MM.1S (cell line): ENCODE results near the gene COQ8B.

Source experiments
- DNase-seq: peaks from one replicate; pipeline ENCODE4 v3.0.0-alpha.2; 2015
- H2AFZ ChIP-seq: fragments of 300-600 bp; sonication (generic); 2 replicates; pipeline ENCODE4 v1.6.0; 2016; ENCODE audit warnings: antibody characterized with exemption, low read length
- H3F3A ChIP-seq: fragments of 300-600 bp; sonication (generic); 2 replicates; pipeline ENCODE4 v1.6.1; 2016; ENCODE audit warnings: mild to moderate bottlenecking, antibody characterized with exemption, low read length, moderate library complexity, mixed read lengths; ENCODE audit not compliant: insufficient read depth
- H3K27ac ChIP-seq: fragments of 300-600 bp; sonication (generic); 2 replicates; pipeline ENCODE4 v1.5.1; 2016; ENCODE audit warnings: mild to moderate bottlenecking, low read length
- H3K27me3 ChIP-seq: fragments of 300-600 bp; sonication (generic); replicated peaks from 2 replicates; pipeline ENCODE4 v1.6.0; 2016; ENCODE audit warnings: low read length; ENCODE audit not compliant: insufficient read depth
- H3K36me3 ChIP-seq: fragments of 300-600 bp; sonication (generic); replicated peaks from 2 replicates; pipeline ENCODE4 v1.6.1; 2016; ENCODE audit warnings: mild to moderate bottlenecking, low read length, mixed read lengths; ENCODE audit not compliant: insufficient read depth
- H3K4me1 ChIP-seq: fragments of 300-600 bp; sonication (generic); 2 replicates; pipeline ENCODE4 v1.6.1; 2016; ENCODE audit warnings: low read length, mixed read lengths
- H3K4me2 ChIP-seq: fragments of 300-600 bp; sonication (generic); 2 replicates; pipeline ENCODE4 v1.6.0; 2016; ENCODE audit warnings: low read depth, low read length
- H3K4me3 ChIP-seq: fragments of 300-600 bp; sonication (generic); 2 replicates; pipeline ENCODE4 v1.5.1; 2016; ENCODE audit warnings: low read length, mixed read lengths
- H3K79me2 ChIP-seq: fragments of 300-600 bp; sonication (generic); 2 replicates; pipeline ENCODE4 v1.6.1; 2016; ENCODE audit warnings: mixed run types, low read length, mixed read lengths
- H3K9ac ChIP-seq: fragments of 300-600 bp; sonication (generic); 2 replicates; pipeline ENCODE4 v1.6.1; 2016; ENCODE audit warnings: low read length, mixed read lengths
- H3K9me2 ChIP-seq: fragments of 300-600 bp; sonication (generic); replicated peaks from 2 replicates; pipeline ENCODE4 v1.6.1; 2016; ENCODE audit warnings: mild to moderate bottlenecking, low read length, mixed read lengths; ENCODE audit not compliant: insufficient read depth
- H3K9me3 ChIP-seq: fragments of 300-600 bp; sonication (generic); replicated peaks from 2 replicates; pipeline ENCODE4 v1.6.1; 2016; ENCODE audit warnings: mild to moderate bottlenecking, low read length, mixed read lengths; ENCODE audit not compliant: insufficient read depth
- H4K20me1 ChIP-seq: fragments of 300-600 bp; sonication (generic); 2 replicates; pipeline ENCODE4 v1.6.1; 2016; ENCODE audit warnings: mild to moderate bottlenecking, low read length, moderate library complexity, mixed read lengths; ENCODE audit not compliant: insufficient read depth
- EZH2 ChIP-seq: fragments of 300-600 bp; sonication (generic); optimal IDR thresholded peaks from 2 replicates; pipeline ENCODE3; 2017; ENCODE audit warnings: low read depth, mild to moderate bottlenecking, antibody characterized with exemption, low read length, mixed read lengths
- EZH2phosphoT487 ChIP-seq: fragments of 300-600 bp; sonication (generic); IDR thresholded peaks from 2 replicates; pipeline ENCODE4 v1.6.1; 2018; ENCODE audit warnings: antibody characterized with exemption, low read length
- TF ChIP-seq, protein P1 (sequence below): fragments of 300-600 bp; sonication (generic); IDR thresholded peaks from 2 replicates; pipeline ENCODE4 v1.5.1; 2016; ENCODE audit warnings: antibody characterized with exemption, low read length, mixed read lengths

Gene COQ8B

DNA sequence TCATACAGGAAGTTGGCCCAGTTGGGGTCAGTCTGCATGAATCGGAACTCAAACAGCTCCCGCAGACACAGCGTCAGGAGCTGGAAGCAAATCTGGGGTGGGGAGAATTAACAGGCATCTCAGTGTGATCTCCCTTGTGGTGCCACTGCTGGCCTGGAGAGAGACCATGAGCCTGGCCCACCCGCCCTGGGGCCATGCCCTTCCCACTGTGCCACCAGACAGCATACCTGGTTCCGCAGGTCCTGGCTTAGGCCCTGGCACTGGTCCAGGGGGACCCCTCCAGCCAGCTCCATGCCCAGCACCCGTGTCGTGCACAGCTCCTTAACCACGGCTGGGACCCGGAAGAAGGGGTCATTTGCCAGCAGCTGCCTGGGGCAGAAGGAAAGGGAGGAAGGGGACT is 16.6 kb downstream of the COQ8B start:
- Histone ChIP-seq H3F3A (no peaks in the 10 kb centered on the region), H3K27me3 (no peaks in the 10 kb centered on the region), H3K9ac (no peak overlapping the region), H3K27ac (no peak overlapping the region), H3K4me1 (no peaks in the 10 kb centered on the region), H2AFZ (no peak overlapping the region), H4K20me1 (no peaks in the 10 kb centered on the region), H3K4me2 (no peak overlapping the region), H3K9me2 (no peaks in the 10 kb centered on the region), H3K4me3 (no peak overlapping the region), H3K79me2 (no peaks in the 10 kb centered on the region), H3K36me3 (no peaks in the 10 kb centered on the region), H3K9me3 (no peaks in the 10 kb centered on the region)
- no peak for TF ChIP-seq EZH2
- no peak for DNase-seq

DNA sequence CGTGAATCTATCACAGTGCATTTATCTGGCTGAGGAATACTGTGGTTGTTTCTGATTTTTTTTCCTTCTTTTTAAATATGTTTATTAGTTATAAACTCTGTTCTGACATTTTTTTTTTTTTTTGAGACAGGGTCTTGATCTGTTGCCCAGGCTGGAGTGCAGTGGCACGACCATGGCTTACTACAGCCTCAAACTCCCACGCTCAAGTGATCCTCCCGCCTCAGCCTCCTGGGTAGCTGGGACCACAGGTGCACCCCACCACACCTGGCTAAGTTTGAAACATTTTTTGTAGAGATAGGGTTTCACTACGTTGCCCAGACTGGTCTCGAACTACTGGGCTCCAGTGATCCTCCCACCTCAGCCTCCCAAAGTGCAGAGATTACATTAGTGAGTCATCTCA is 19.7 kb downstream of the COQ8B start:
- Histone ChIP-seq H3K9me3 (no peaks in the 10 kb centered on the region), H3K4me2 (no peak overlapping the region), H2AFZ (no peak overlapping the region), H3K4me1 (no peaks in the 10 kb centered on the region), H3K36me3 (no peaks in the 10 kb centered on the region), H3K27me3 (no peaks in the 10 kb centered on the region), H3F3A (no peaks in the 10 kb centered on the region), H3K9me2 (no peaks in the 10 kb centered on the region), H3K79me2 (no peaks in the 10 kb centered on the region), H4K20me1 (no peaks in the 10 kb centered on the region), H3K9ac (no peak overlapping the region), H3K4me3 (no peak overlapping the region), H3K27ac (no peak overlapping the region)
- no peak for DNase-seq
- TF ChIP-seq, protein P1, sequence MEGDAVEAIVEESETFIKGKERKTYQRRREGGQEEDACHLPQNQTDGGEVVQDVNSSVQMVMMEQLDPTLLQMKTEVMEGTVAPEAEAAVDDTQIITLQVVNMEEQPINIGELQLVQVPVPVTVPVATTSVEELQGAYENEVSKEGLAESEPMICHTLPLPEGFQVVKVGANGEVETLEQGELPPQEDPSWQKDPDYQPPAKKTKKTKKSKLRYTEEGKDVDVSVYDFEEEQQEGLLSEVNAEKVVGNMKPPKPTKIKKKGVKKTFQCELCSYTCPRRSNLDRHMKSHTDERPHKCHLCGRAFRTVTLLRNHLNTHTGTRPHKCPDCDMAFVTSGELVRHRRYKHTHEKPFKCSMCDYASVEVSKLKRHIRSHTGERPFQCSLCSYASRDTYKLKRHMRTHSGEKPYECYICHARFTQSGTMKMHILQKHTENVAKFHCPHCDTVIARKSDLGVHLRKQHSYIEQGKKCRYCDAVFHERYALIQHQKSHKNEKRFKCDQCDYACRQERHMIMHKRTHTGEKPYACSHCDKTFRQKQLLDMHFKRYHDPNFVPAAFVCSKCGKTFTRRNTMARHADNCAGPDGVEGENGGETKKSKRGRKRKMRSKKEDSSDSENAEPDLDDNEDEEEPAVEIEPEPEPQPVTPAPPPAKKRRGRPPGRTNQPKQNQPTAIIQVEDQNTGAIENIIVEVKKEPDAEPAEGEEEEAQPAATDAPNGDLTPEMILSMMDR: no peak

DNA sequence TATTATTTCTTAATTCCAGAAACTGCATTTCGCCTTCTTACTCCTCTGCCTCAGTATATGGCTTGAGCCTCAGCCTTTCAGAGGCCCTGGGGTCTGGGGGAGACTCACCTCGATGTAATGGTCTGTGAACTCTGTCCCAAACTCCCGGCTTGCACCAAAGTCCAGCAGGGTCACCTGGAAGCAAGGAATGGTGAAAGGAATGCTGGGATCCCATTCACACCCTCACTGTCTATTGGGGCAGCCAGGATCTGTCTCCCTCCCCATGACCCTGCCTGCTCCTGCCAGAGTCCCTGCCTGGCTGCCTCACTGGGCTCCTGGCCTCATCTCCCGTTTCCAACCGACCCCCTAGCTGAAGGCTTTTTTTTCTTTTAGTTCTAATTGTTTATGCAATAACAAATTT is 20.8 kb downstream of the COQ8B start:
- H3K4me1 ChIP-seq: no peaks in the 10 kb centered on the region
- no peak overlapping the region for H3K4me2 ChIP-seq
- H3K79me2 ChIP-seq: no peaks in the 10 kb centered on the region
- H3K9ac ChIP-seq: no peak overlapping the region
- TF ChIP-seq, protein P1: no peak
- no peak for TF ChIP-seq EZH2phosphoT487
- TF ChIP-seq EZH2: no peak
- no peak for DNase-seq
- no peak overlapping the region for H2AFZ ChIP-seq
- H3K9me2 ChIP-seq: no peaks in the 10 kb centered on the region
- H3K4me3 ChIP-seq: no peak overlapping the region
- no peaks in the 10 kb centered on the region for H3K9me3 ChIP-seq
- no peaks in the 10 kb centered on the region for H4K20me1 ChIP-seq
- H3K27ac ChIP-seq: no peak overlapping the region
- no peaks in the 10 kb centered on the region for H3K36me3 ChIP-seq
- H3K27me3 ChIP-seq: no peaks in the 10 kb centered on the region
- no peaks in the 10 kb centered on the region for H3F3A ChIP-seq

DNA sequence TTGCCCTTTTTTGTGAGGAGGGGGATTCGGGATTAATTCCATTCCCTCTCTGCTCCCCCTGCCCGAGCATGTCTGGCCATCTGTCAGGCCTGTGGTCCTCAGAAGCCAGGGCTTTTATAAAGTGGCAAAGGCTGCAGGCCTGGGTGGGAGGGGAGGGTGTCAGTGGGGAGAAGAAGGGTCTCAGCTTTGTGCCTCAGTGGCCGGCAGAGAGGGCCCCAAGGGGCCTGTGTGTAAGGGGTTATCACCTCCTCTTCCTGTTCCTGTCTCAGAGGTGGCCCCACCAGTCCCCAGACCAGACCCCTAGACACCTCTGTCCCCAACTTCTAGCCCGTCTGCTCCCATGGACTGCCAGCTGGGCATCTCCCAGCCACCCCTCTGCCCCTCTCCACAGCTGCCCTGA is 22.8 kb downstream of the COQ8B start:
- H3K79me2 ChIP-seq: no peaks in the 10 kb centered on the region
- no peak overlapping the region for H3K4me3 ChIP-seq
- no peaks in the 10 kb centered on the region for H3F3A ChIP-seq
- TF ChIP-seq, protein P1: no peak
- TF ChIP-seq EZH2: no peak
- no peak for TF ChIP-seq EZH2phosphoT487
- H3K4me1 ChIP-seq: no peaks in the 10 kb centered on the region
- no peak overlapping the region for H3K9ac ChIP-seq
- H3K9me2 ChIP-seq: no peaks in the 10 kb centered on the region
- H2AFZ ChIP-seq: no peak overlapping the region
- no peaks in the 10 kb centered on the region for H3K36me3 ChIP-seq
- no peaks in the 10 kb centered on the region for H3K27me3 ChIP-seq
- no peaks in the 10 kb centered on the region for H4K20me1 ChIP-seq
- no peak overlapping the region for H3K27ac ChIP-seq
- no peak for DNase-seq
- no peak overlapping the region for H3K4me2 ChIP-seq
- H3K9me3 ChIP-seq: no peaks in the 10 kb centered on the region
